Measurements from ENCODE around the gene PLCXD1. TPM values are rescaled to one million over a fixed set of nuclear protein-coding genes. Genes with fewer than 3 reads are reported as not detected.
"Not testable (repeated sequence)": the region's sequence is repeated elsewhere in the genome, so short reads cannot be mapped to it uniquely, and the experiment has no call there.

The PLCXD1 gene
- total RNA-seq, 4 donors from 2014 or later: 2.8 to 19.5 (median 8.1) TPM

GRCh38 chrX:252244-252956 lies 28.8 kb upstream of the PLCXD1 start:
- Histone ChIP-seq H3K4me1 (no peaks in the 10 kb centered on the region), H3K27me3 (no peaks in the 10 kb centered on the region), H3K4me3 (no peak overlapping the region), H3K9me3 (no peaks in the 10 kb centered on the region), H3K36me3 (no peaks in the 10 kb centered on the region), H3K27ac (no peak overlapping the region)
- intact Hi-C loops (cut with DNase I; ENCODE audit: low total_unique reads): no loop called here
- no peak for DNase-seq
- no peak for TF ChIP-seq POLR2A (IDR thresholded peaks at IDR 0.05)
- TF ChIP-seq CTCF (IDR thresholded peaks at IDR 0.05): no peak

- Histone ChIP-seq H3K27ac (no peak overlapping the region), H3K9me3 (no peaks in the 10 kb centered on the region), H3K36me3 (no peaks in the 10 kb centered on the region), H3K4me3 (no peak overlapping the region), H3K27me3 (no peaks in the 10 kb centered on the region), H3K4me1 (no peaks in the 10 kb centered on the region)
- intact Hi-C loops (cut with DNase I; ENCODE audit: low total_unique reads): no loop called here
- no peak for DNase-seq
- no peak for TF ChIP-seq CTCF (IDR thresholded peaks at IDR 0.05)
- no peak for TF ChIP-seq POLR2A (IDR thresholded peaks at IDR 0.05)
These were observed 28.3 kb upstream of the PLCXD1 start for GRCh38 chrX:252957-253291.

GRCh38 chrX:253451-254297 lies 27.5 kb upstream of the PLCXD1 start:
- no peak for DNase-seq
- no peak overlapping the region for H3K4me3 ChIP-seq
- TF ChIP-seq POLR2A (IDR thresholded peaks at IDR 0.05) (no peak), CTCF (IDR thresholded peaks at IDR 0.05) (no peak)
- no peaks in the 10 kb centered on the region for H3K4me1 ChIP-seq
- H3K27me3 ChIP-seq: no peaks in the 10 kb centered on the region
- no peaks in the 10 kb centered on the region for H3K9me3 ChIP-seq
- H3K36me3 ChIP-seq: no peaks in the 10 kb centered on the region
- intact Hi-C loops (cut with DNase I; ENCODE audit: low total_unique reads): no loop called here
- H3K27ac ChIP-seq: no peak overlapping the region

- no peaks in the 10 kb centered on the region for H3K36me3 ChIP-seq
- no peak overlapping the region for H3K27ac ChIP-seq
- H3K4me1 ChIP-seq: no peaks in the 10 kb centered on the region
- no peak overlapping the region for H3K4me3 ChIP-seq
- no peak for TF ChIP-seq CTCF (IDR thresholded peaks at IDR 0.05)
- TF ChIP-seq POLR2A (IDR thresholded peaks at IDR 0.05): no peak
- H3K27me3 ChIP-seq: no peaks in the 10 kb centered on the region
- DNase-seq: no peak
- H3K9me3 ChIP-seq: no peaks in the 10 kb centered on the region
- intact Hi-C loops (cut with DNase I; ENCODE audit: low total_unique reads): no loop called here
These were observed 26.5 kb upstream of the PLCXD1 start for GRCh38 chrX:254630-255215.

- intact Hi-C loops (cut with DNase I; ENCODE audit: low total_unique reads): no loop called here
These were observed 25.3 kb upstream of the PLCXD1 start for GRCh38 chrX:255923-256331.

GRCh38 chrX:257054-257453 lies 24.1 kb upstream of the PLCXD1 start:
- H3K36me3 ChIP-seq; H3K27ac ChIP-seq; H3K4me3 ChIP-seq; H3K4me1 ChIP-seq; DNase-seq; intact Hi-C loops (cut with DNase I; ENCODE audit: low total_unique reads); H3K9me3 ChIP-seq; H3K27me3 ChIP-seq: not testable (repeated sequence)

More at GRCh38 chrX:255923-256331, 25.3 kb upstream of the PLCXD1 start:
- Histone ChIP-seq H3K36me3 (no peaks in the 10 kb centered on the region), H3K4me1 (no peaks in the 10 kb centered on the region), H3K27me3 (no peaks in the 10 kb centered on the region), H3K9me3 (no peaks in the 10 kb centered on the region), H3K4me3 (no peak overlapping the region), H3K27ac (no peak overlapping the region)
- TF ChIP-seq CTCF (IDR thresholded peaks at IDR 0.05) (no peak), POLR2A (IDR thresholded peaks at IDR 0.05) (no peak)
- no peak for DNase-seq
